GM12878 (cell line): ENCODE data around the gene FCHSD2. TPM values are rescaled to one million over a fixed set of nuclear protein-coding genes. Genes with fewer than 3 reads are reported as not detected.

Experiments
- ATAC-seq: fragments of 200-7000 bp; cut with Tn5 transposase; 3 replicates; pipeline ENCODE4 v1.9.1; 2020; ENCODE audit warnings: mild to moderate bottlenecking, moderate library complexity
- BruUV-seq: library from RNA; stranded (reverse); fragments of 400-500 nt; replicated peaks from 2 replicates; lab custom pipeline; 2021; lab: Mats Ljungman, UMichigan
- CTCF ChIA-PET: fragments of 300-600 bp; sonication (Branson Sonifier 250); formaldehyde crosslinking; extraction: SDS; loops from one replicate; lab custom pipeline; 2021; ENCODE audit warnings: inconsistent platforms; lab: Yijun Ruan, JAX
- POLR2A ChIA-PET: fragments of 350-600 bp; formaldehyde crosslinking; extraction: SDS; loops from one replicate; lab custom pipeline; 2021; ENCODE audit warnings: inconsistent platforms; lab: Charles Lee
- RAD21 ChIA-PET: fragments of 300-600 bp; sonication (Branson Sonifier 250); formaldehyde crosslinking; loops from one replicate; lab custom pipeline; 2023; ENCODE audit warnings: antibody characterized with exemption; ENCODE audit not compliant: unreplicated experiment; lab: Charles Lee
- SMC1A ChIA-PET: fragments of 300-600 bp; sonication (Branson Sonifier 250); formaldehyde crosslinking; loops from one replicate; lab custom pipeline; 2023; ENCODE audit not compliant: unreplicated experiment, uncharacterized antibody; lab: Charles Lee
- DNase-seq: peaks from one replicate; pipeline ENCODE4 v3.0.0-alpha.2; 2011; ENCODE audit warnings: low read depth, low spot score
- FAIRE-seq: peaks from 3 replicates; lab custom pipeline; 2011; peaks lifted over from hg19 to GRCh38; lab: Jason Lieb, UNC
- H2AFZ ChIP-seq: 2 replicates; pipeline ENCODE4 v1.6.0; 2011; ENCODE audit warnings: low read depth, low read length, control low read depth; ENCODE audit not compliant: control insufficient read depth
- H3K27ac ChIP-seq: 2 replicates; pipeline ENCODE4 v1.5.1; 2011; ENCODE audit warnings: control low read depth; ENCODE audit not compliant: control insufficient read depth, insufficient read depth
- H3K27me3 ChIP-seq, 2 experiments: replicated peaks in 1 of 2; 2 replicates each; pipeline versions ENCODE4 v1.6.0 to v1.6.1; 2011; ENCODE audit warnings: low read length in 1 of 2; ENCODE audit not compliant: control insufficient read depth in 2 of 2, insufficient read depth in 2 of 2
- H3K36me3 ChIP-seq, 2 experiments: 2 replicates each; pipeline ENCODE4 v1.5.1; 2011; ENCODE audit warnings: low read length in 1 of 2; ENCODE audit not compliant: control insufficient read depth in 2 of 2, insufficient read depth in 2 of 2
- H3K4me1 ChIP-seq: 2 replicates; pipeline ENCODE4 v1.6.1; 2011; ENCODE audit warnings: mild to moderate bottlenecking, low read length, moderate library complexity, mixed read lengths; ENCODE audit not compliant: control insufficient read depth, insufficient read depth
- H3K4me2 ChIP-seq: 2 replicates; pipeline ENCODE4 v1.6.0; 2011; ENCODE audit warnings: control low read depth; ENCODE audit not compliant: control insufficient read depth, insufficient read depth
- H3K4me3 ChIP-seq: fragments of 200-600 bp; sonication (generic); 2 replicates; pipeline ENCODE4 v1.5.1; 2016
- H3K79me2 ChIP-seq: 2 replicates; pipeline ENCODE4 v1.6.0; 2011; ENCODE audit warnings: low read length; ENCODE audit not compliant: control insufficient read depth, insufficient read depth
- H3K9ac ChIP-seq: 2 replicates; pipeline ENCODE4 v1.8.0; 2011; ENCODE audit warnings: low read length, control low read depth, mixed read lengths; ENCODE audit not compliant: control insufficient read depth, insufficient read depth
- H3K9me3 ChIP-seq: replicated peaks from 3 replicates; pipeline ENCODE4 v1.5.1; 2011; ENCODE audit warnings: mild to moderate bottlenecking, low read length; ENCODE audit not compliant: control insufficient read depth, insufficient read depth
- H4K20me1 ChIP-seq: 2 replicates; pipeline ENCODE4 v1.6.0; 2011; ENCODE audit not compliant: control insufficient read depth, insufficient read depth
- BHLHE40 ChIP-seq, 2 experiments: fragments of 450-650 bp in 1 of 2; IDR thresholded peaks; 2 replicates each; pipeline ENCODE4 v1.6.1; 2011 to 2017; ENCODE audit warnings: low read depth in 2 of 2, borderline replicate concordance in 1 of 2, improper control_type of control experiment in 1 of 2, low read length in 1 of 2, mild to moderate bottlenecking in 1 of 2
- EED ChIP-seq: sonication (generic); IDR thresholded peaks from 2 replicates; pipeline ENCODE4 v1.6.1; 2016; ENCODE audit warnings: antibody characterized with exemption, low read depth
- KDM1A ChIP-seq: fragments of 200-600 bp; sonication (generic); IDR thresholded peaks from 2 replicates; pipeline ENCODE4 v1.6.1; 2016; ENCODE audit warnings: borderline replicate concordance
- MTA2 ChIP-seq: fragments of 450-650 bp; IDR thresholded peaks from 2 replicates; pipeline ENCODE4 v1.6.1; 2016; ENCODE audit warnings: low read depth, mild to moderate bottlenecking, moderate library complexity
- NFYA ChIP-seq: IDR thresholded peaks from 2 replicates; pipeline ENCODE4 v1.6.1; 2011; ENCODE audit warnings: low read depth, mild to moderate bottlenecking, low read length, improper control_type of control experiment, borderline replicate concordance
- NRF1 ChIP-seq: conservative IDR thresholded peaks from 2 replicates; pipeline ENCODE4 v1.6.1; 2011; ENCODE audit warnings: mild to moderate bottlenecking, low read depth, low read length, improper control_type of control experiment
- ZNF384 ChIP-seq: IDR thresholded peaks from 2 replicates; pipeline ENCODE4 v1.6.1; 2012; ENCODE audit warnings: low read depth, mild to moderate bottlenecking, low read length, improper control_type of control experiment, borderline replicate concordance
- WGBS: methylation state at CpG from one replicate; pipeline ENCODE4 v1.1.6; 2016; ENCODE audit warnings: low lambda C conversion rate; ENCODE audit not compliant: insufficient replicate concordance, insufficient coverage; ENCODE audit errors: missing lambda C conversion rate; 5-methylcytosine and 5-hydroxymethylcytosine counted together
- in situ Hi-C: fragments of 300-500 bp; cut with MboI; formaldehyde crosslinking; loops from 9 replicates; pipeline ENCODE4 v1.14.3; 2018; ENCODE audit warnings: mixed read lengths
- intact Hi-C: fragments of 100-400 bp; cut with micrococcal nuclease; formaldehyde crosslinking; loops from one replicate; pipeline ENCODE4 v1.14.2; 2022; ENCODE audit not compliant: unreplicated experiment
- polyA plus RNA-seq, 11 experiments: library from polyadenylated mRNA; depleted of rRNA in 4 of 11; unstranded in 6 of 11; stranded (reverse) in 5 of 11; fragments of >200 nt; fragmentation: Nextera tagmentation in 4 of 11; fragmentation: Illumina TruSeq in 1 of 11; extraction: Ambion mirVana in 4 of 11; extraction: Trizol in 1 of 11; gene quantifications; 1 replicate in 1 of 11; 2 replicates in 10 of 11; pipeline versions ENCODE4 v1.2.1 to v1.2.3, GENCODE V29; 2011 to 2016; ENCODE audit warnings: inconsistent platforms in 2 of 11, missing spikeins in 2 of 11, low read depth in 1 of 11
- total RNA-seq, 4 experiments: library from RNA; depleted of rRNA in 3 of 4; stranded (reverse); fragments of >200 nt in 3 of 4; fragmentation: Illumina TruSeq in 1 of 4; extraction: Trizol in 1 of 4; gene quantifications; 2 replicates each; pipeline versions ENCODE4 v1.2.1 to v1.2.3, GENCODE V29; 2013 to 2021

Gene FCHSD2
- total and polyA plus RNA-seq, 10 of the 15 experiments (the other 5 are each of a cell fraction or from before 2014, with no cell fraction given): 13.2 to 89.8 (median 47.8) TPM

DNA sequence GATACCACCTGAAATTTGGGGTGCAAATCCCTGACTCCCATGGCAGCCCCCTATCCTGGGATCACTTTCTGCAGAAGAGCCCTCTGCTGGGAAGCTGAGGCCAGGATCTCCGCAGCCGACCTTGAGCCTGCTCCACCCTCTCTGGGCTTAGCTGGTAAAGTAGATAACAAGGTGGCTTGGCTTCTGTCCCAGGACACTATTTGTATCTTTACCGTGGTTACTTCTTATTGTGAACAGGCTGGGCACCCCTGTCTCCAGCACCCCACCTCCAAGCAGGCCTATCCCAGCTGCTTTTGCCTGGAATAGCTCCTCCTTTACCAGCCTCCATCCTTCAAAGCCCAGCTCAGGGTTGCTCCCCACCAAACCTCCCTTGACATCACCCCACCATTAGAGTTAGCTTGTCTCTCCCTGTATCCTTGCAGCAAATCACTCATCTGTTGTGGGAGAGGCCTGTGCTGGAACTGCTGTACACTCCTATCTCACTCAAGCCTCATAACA, 40.8 kb upstream of the FCHSD2 start (continued):
- TF ChIP-seq KDM1A (no peak), MTA2 (no peak), BHLHE40 (IDR thresholded peaks at IDR 0.05; ENCODE audit: borderline replicate concordance in 1 of 2, low read depth in 2 of 2, low read length in 1 of 2) (no peak)
- TF ChIP-seq, all 136 proteins: peak for 0

DNA sequence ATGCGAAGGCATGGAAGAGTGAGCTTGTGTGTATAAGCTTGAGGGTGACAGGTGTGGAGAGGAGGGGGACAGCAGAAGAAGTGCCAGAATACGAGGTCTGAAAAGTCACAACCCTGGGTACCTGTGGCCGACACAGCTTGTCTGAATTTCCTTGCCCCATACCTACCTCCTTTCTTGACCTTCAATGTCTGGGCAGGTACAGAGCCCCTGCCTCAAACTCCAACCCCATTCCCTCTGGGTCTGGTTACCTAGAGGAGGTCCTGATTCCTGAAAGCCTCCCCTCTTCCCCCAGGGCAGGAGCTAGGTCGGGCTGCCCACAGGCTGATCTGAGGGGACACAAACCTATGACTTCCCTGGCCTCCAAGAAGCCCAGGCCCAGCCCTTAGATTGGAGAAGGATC, 36.6 kb upstream of the FCHSD2 start:
- 73% methylated on average over 4 of the region's 4 CpGs for WGBS
- intact Hi-C loops: loop anchor here (1.0 to 5.0 kb wide), 4 partner anchors 36 to 451 kb away; partner anchors contain the start of gene FCHSD2
- SMC1A ChIA-PET: interaction anchor here (0.6 to 26.8 kb wide), 27 partner anchors 10 to 454 kb away, joined by 3 to 926 read pairs (median 7); partner anchors contain the start of genes FCHSD2 and STARD10
- RAD21 ChIA-PET: interaction anchor here (0.9 to 7.4 kb wide), 27 partner anchors 8 to 456 kb away, joined by 3 to 120 read pairs (median 8); partner anchors contain the start of gene FCHSD2
- H3K27ac ChIP-seq: no peak overlapping the region
- POLR2A ChIA-PET: interaction anchor here (0.8 to 2.6 kb wide), 3 partner anchors 14 to 35 kb away, joined by 3 to 13 read pairs (median 3); no protein-coding TSS in a partner anchor
- no peak for TF ChIP-seq ZNF384
- TF ChIP-seq NFYA: no peak
- TF ChIP-seq NRF1: no peak
- TF ChIP-seq EED: no peak
- TF ChIP-seq, all 136 proteins: peak for 0
- in situ Hi-C loops: loop anchor here (5.0 to 25.0 kb wide), 3 partner anchors 251 to 454 kb away; no protein-coding TSS in a partner anchor
- H3K9ac ChIP-seq: no peak overlapping the region
- H4K20me1 ChIP-seq: no peaks in the 10 kb centered on the region
- no peaks in the 10 kb centered on the region for H3K27me3 ChIP-seq
- no TSS peak for BruUV-seq
- H3K4me2 ChIP-seq: no peak overlapping the region
- no peaks in the 10 kb centered on the region for H3K9me3 ChIP-seq
- ATAC-seq (no peak), FAIRE-seq (no peak), DNase-seq (no peak)
- H3K4me1 ChIP-seq: peaks cover 37% of the 10 kb centered on the region
- H3K79me2 ChIP-seq: peaks cover 3% of the 10 kb centered on the region; the same call in 1 of the 2 replicates
- CTCF ChIA-PET: interaction anchor here (0.9 to 7.2 kb wide), 43 partner anchors 7 to 453 kb away, joined by 3 to 128 read pairs (median 7); partner anchors contain the start of gene FCHSD2
- H2AFZ ChIP-seq: no peak overlapping the region
- no peaks in the 10 kb centered on the region for H3K36me3 ChIP-seq
- H3K4me3 ChIP-seq: no peak overlapping the region
